Activated naive CD4-positive, alpha-beta T cell treated with anti-CD3 and anti-CD28 coated beads, Interleukin-2, amount 50 U/mL, for 24 hours (primary cell): ENCODE measurements around the gene TCL1A.

ENCODE experiments used
- H3K27ac Mint-ChIP-seq: one replicate; pipeline ENCODE4 v1.8.0; 2021; ENCODE audit warnings: mild to moderate bottlenecking, mixed read lengths
- H3K27me3 Mint-ChIP-seq: one replicate; pipeline ENCODE4 v1.8.0; 2021; ENCODE audit warnings: mixed read lengths
- H3K36me3 Mint-ChIP-seq: one replicate; pipeline ENCODE4 v1.8.0; 2021; ENCODE audit warnings: mixed read lengths
- H3K4me1 Mint-ChIP-seq: one replicate; pipeline ENCODE4 v1.8.0; 2021; ENCODE audit warnings: mixed read lengths
- H3K4me3 Mint-ChIP-seq: one replicate; pipeline ENCODE4 v1.8.0; 2021; ENCODE audit warnings: mild to moderate bottlenecking, mixed read lengths
- H3K9me3 Mint-ChIP-seq: one replicate; pipeline ENCODE4 v1.8.0; 2021; ENCODE audit warnings: mixed read lengths

TCL1A gene

DNA sequence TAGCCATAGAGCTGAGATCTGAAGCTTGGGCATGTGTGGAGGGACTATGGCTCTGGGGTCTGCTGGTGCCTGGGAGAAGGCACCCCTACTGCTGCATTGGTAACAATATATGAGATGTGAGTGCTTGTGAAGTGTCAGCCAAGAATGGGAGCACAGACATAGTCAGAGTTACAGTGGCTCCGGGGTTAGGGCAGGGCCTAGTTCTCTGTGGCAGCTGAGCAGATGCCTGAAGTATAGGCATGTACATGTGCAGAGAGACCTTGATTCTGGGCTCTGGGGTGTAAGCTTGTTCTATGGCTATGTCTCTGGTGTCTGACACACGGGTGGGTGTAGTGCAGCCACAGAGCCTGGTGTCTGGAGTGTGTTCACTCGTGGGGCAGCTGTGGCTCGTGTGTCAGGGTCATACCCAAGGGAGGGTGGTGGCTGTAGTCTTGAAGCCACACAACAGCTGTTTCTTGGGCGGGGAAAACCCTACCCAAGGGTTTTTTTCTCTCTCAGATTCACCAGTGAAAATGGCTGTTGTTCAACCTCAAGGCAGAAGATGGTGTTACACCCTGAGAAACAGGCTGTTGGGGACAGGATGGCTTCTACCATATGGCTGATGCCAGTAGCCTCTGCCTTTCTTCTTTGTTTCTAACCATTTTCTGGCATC lies 11.9 kb upstream of the TCL1A start:
- H3K27ac Mint-ChIP-seq, result no peak overlapping the region
- no peak overlapping the region for H3K4me3 Mint-ChIP-seq
- peaks cover 19% of the 10 kb centered on the region for H3K9me3 Mint-ChIP-seq
- H3K4me1 Mint-ChIP-seq, result no peaks in the 10 kb centered on the region
- peaks cover 39% of the 10 kb centered on the region for H3K27me3 Mint-ChIP-seq
- peaks cover 5% of the 10 kb centered on the region for H3K36me3 Mint-ChIP-seq

DNA sequence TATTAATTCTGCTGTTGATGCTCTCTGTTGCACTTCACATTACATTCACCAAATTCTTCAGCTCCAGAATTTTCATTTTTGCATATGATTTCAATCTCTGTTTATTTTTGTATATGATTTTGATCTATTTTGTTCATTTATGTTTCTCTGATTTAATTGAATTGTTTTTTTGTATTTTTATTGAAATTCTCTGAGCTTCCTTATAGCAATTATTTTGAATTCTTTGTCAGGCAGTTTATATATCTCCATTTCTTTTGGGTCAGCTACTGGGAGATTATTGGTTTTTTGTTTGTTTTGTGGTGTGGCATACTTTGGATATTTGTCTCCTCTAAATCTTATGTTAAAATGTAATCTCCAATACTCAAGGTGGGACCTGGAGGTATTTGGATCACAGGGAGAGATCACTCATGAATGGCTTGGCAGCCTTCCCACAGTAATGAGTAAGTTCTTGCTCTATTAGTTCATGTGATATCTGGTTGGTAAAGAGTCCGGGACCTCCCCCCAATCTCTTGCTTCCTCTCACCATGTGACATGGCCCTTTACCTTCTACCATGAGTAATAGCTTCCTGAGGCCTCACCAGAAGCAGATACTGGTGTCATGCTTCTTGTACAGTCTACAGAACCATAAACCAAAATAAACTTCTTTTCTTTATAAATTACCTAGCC lies 8.7 kb upstream of the TCL1A start:
- H3K36me3 Mint-ChIP-seq, result peaks cover 5% of the 10 kb centered on the region
- H3K4me3 Mint-ChIP-seq, result no peak overlapping the region
- H3K27me3 Mint-ChIP-seq, result peaks cover 27% of the 10 kb centered on the region
- H3K9me3 Mint-ChIP-seq, result peaks cover 19% of the 10 kb centered on the region
- no peaks in the 10 kb centered on the region for H3K4me1 Mint-ChIP-seq
- no peak overlapping the region for H3K27ac Mint-ChIP-seq

DNA sequence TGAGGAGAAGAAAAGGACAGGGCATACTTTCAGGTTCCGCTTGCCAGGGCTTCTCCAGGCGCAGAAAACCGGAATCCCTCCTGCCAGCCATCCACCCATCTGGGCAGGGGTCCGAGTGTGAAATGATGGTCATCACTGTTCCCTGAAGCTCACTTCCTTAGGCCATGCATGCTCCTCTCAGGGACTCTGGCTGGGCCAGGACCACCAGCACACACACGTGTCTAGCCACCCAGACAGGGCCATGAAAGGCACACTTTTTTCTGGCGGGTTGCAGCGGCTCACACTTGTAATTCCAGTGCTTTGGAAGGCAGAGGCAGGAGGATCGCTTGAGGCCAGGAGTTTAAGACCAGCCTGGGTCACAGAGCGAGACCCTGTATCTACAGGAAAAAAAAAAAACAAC lies 1.5 kb downstream of the TCL1A start:
- no peaks in the 10 kb centered on the region for H3K4me1 Mint-ChIP-seq
- H3K27me3 Mint-ChIP-seq, result peaks cover 12% of the 10 kb centered on the region
- H3K4me3 Mint-ChIP-seq, result no peak overlapping the region
- H3K27ac Mint-ChIP-seq, result no peak overlapping the region
- H3K36me3 Mint-ChIP-seq, result no peaks in the 10 kb centered on the region
- no peaks in the 10 kb centered on the region for H3K9me3 Mint-ChIP-seq

- Mint-ChIP-seq H3K4me3 (no peak overlapping the region), H3K4me1 (no peaks in the 10 kb centered on the region), H3K36me3 (no peaks in the 10 kb centered on the region), H3K27me3 (peaks cover 12% of the 10 kb centered on the region), H3K27ac (no peak overlapping the region), H3K9me3 (no peaks in the 10 kb centered on the region)
These were observed 2.3 kb downstream of the TCL1A start for GRCh38 chr14:95711476-95712176.

DNA sequence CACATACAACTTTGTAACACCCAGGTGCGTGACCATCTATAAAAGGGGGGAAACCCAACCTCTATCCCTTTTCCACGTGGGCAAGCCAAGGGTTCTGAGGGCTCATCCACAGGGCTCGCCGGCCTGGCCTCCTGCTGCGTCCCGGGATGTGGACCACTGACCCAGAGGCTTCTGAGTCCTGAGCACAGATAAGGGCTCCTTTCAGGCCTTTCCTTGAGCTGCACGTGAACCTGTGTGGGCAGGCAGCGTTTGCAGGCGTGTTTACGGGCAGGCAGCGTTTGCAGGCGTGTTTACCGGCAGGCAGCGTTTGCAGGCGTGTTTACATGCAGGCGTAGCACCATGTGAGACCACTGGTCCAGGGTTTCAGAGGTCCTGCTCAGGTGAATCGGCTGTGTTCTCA lies 3.8 kb downstream of the TCL1A start:
- H3K4me1 Mint-ChIP-seq, result no peaks in the 10 kb centered on the region
- no peak overlapping the region for H3K27ac Mint-ChIP-seq
- no peaks in the 10 kb centered on the region for H3K36me3 Mint-ChIP-seq
- H3K4me3 Mint-ChIP-seq, result no peak overlapping the region
- peaks cover 13% of the 10 kb centered on the region for H3K27me3 Mint-ChIP-seq
- no peaks in the 10 kb centered on the region for H3K9me3 Mint-ChIP-seq

DNA sequence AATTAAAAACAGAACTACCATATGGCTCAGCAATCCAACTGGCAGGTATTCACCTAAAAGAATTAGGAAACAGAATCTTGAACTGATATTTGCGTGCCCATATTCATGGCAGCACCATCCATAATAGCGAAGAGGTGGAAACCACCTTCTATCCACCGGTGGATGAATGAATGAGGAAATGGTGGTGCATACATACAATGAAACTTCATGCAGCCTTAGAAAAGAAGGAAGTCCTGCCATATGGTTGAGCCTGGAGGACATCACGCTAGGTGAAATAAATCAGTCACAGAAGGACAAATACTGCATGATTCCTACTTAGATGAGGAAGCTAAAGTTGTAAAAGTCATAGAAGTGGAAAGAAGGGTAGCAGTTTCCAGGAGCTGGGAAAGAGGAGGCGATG lies 6.6 kb downstream of the TCL1A start:
- Mint-ChIP-seq H3K4me1 (no peaks in the 10 kb centered on the region), H3K4me3 (no peak overlapping the region), H3K36me3 (no peaks in the 10 kb centered on the region), H3K27ac (no peak overlapping the region), H3K9me3 (peaks cover 4% of the 10 kb centered on the region), H3K27me3 (peaks cover 23% of the 10 kb centered on the region)

DNA sequence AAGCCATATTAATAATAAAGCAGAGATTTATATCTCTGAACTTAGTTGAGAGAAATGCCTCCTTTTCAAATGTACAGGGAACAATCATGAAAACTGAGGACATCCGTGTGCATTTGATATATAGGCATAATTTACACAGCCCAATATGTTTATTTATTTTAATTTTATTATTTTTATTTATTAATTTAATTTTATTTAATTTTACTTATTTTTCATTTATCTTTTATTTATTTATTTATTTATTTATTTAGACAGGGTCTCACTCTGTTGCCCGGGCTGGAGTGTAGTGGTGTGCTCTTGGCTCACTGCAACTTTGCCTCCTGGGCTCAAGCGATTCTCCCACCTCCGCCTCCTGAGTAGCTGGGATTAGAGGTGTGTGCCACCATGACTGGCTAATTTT lies 8.4 kb downstream of the TCL1A start:
- H3K27ac Mint-ChIP-seq, result no peak overlapping the region
- H3K4me1 Mint-ChIP-seq, result no peaks in the 10 kb centered on the region
- H3K36me3 Mint-ChIP-seq, result no peaks in the 10 kb centered on the region
- H3K27me3 Mint-ChIP-seq, result peaks cover 30% of the 10 kb centered on the region
- H3K4me3 Mint-ChIP-seq, result no peak overlapping the region
- peaks cover 4% of the 10 kb centered on the region for H3K9me3 Mint-ChIP-seq

- Mint-ChIP-seq H3K27me3 (peaks cover 30% of the 10 kb centered on the region), H3K4me3 (no peak overlapping the region), H3K4me1 (no peaks in the 10 kb centered on the region), H3K27ac (no peak overlapping the region), H3K9me3 (peaks cover 4% of the 10 kb centered on the region), H3K36me3 (no peaks in the 10 kb centered on the region)
These were observed 10.1 kb downstream of the TCL1A start for GRCh38 chr14:95703805-95704204.

DNA sequence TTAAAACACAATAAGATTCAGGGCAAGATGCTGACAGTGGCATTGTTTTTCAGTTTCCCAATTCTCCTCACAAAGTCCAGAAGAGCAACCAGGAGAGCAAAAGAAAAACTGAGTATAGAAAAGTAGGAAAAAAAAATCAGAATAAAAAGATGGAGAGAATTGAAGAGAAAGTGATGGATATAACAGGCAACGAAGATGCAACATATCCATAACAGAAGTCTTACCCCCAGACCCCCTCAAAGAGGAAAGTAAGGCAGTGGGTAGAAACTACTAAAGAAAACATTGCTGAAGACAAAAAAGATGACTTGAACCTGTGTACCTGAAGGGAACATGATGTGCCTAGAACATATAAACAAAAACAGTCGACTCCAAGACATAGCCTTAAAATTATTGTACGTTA lies 10.6 kb downstream of the TCL1A start:
- Mint-ChIP-seq H3K27ac (no peak overlapping the region), H3K4me3 (no peak overlapping the region), H3K27me3 (peaks cover 31% of the 10 kb centered on the region)

DNA sequence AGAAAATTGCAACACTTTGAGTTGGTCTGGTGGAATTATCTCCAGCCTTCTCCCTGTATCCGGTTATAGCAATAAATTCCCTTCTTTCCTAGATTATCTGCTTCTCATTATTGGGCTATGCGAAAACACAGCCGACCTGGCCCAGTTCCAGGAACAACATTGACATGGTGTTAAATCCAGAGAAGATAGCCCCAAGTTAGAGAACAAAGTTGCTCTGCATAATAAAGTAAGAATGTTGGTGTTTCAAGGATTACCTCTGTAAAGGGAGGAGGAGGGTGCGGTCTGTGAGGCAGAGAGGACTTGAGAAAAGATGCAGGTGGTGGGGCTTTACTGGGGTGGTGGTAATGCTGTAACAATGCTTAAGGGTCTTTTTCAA lies 12.1 kb downstream of the TCL1A start:
- Mint-ChIP-seq H3K9me3 (peaks cover 4% of the 10 kb centered on the region), H3K27me3 (peaks cover 36% of the 10 kb centered on the region), H3K36me3 (no peaks in the 10 kb centered on the region), H3K4me1 (no peaks in the 10 kb centered on the region), H3K27ac (no peak overlapping the region), H3K4me3 (no peak overlapping the region)

More for the DNA sequence above, 10.6 kb downstream of the TCL1A start:
- Mint-ChIP-seq H3K4me1 (no peaks in the 10 kb centered on the region), H3K9me3 (peaks cover 4% of the 10 kb centered on the region), H3K36me3 (no peaks in the 10 kb centered on the region)

GRCh38 chr14:95700221-95700976 lies 13.5 kb downstream of the TCL1A start:
- Mint-ChIP-seq H3K4me3 (no peak overlapping the region), H3K9me3 (peaks cover 4% of the 10 kb centered on the region), H3K27me3 (peaks cover 41% of the 10 kb centered on the region), H3K36me3 (no peaks in the 10 kb centered on the region), H3K4me1 (no peaks in the 10 kb centered on the region), H3K27ac (no peak overlapping the region)

- Mint-ChIP-seq H3K36me3 (no peaks in the 10 kb centered on the region), H3K4me1 (no peaks in the 10 kb centered on the region)
These were observed 14.5 kb downstream of the TCL1A start for GRCh38 chr14:95699412-95699811.

GRCh38 chr14:95698287-95698686 lies 15.6 kb downstream of the TCL1A start:
- H3K27me3 Mint-ChIP-seq, result peaks cover 33% of the 10 kb centered on the region

More at GRCh38 chr14:95699412-95699811, 14.5 kb downstream of the TCL1A start:
- Mint-ChIP-seq H3K27me3 (peaks cover 35% of the 10 kb centered on the region), H3K27ac (peak overlapping the region; percentile 24), H3K4me3 (no peak overlapping the region), H3K9me3 (peaks cover 4% of the 10 kb centered on the region)

GRCh38 chr14:95697764-95698163 lies 16.2 kb downstream of the TCL1A start:
- no peak overlapping the region for H3K27ac Mint-ChIP-seq
- peaks cover 29% of the 10 kb centered on the region for H3K27me3 Mint-ChIP-seq
- no peak overlapping the region for H3K4me3 Mint-ChIP-seq
- H3K36me3 Mint-ChIP-seq, result no peaks in the 10 kb centered on the region
- H3K9me3 Mint-ChIP-seq, result no peaks in the 10 kb centered on the region
- H3K4me1 Mint-ChIP-seq, result no peaks in the 10 kb centered on the region

More at GRCh38 chr14:95698287-95698686, 15.6 kb downstream of the TCL1A start:
- Mint-ChIP-seq H3K36me3 (no peaks in the 10 kb centered on the region), H3K27ac (no peak overlapping the region), H3K4me3 (no peak overlapping the region), H3K4me1 (no peaks in the 10 kb centered on the region), H3K9me3 (peaks cover 3% of the 10 kb centered on the region)

DNA sequence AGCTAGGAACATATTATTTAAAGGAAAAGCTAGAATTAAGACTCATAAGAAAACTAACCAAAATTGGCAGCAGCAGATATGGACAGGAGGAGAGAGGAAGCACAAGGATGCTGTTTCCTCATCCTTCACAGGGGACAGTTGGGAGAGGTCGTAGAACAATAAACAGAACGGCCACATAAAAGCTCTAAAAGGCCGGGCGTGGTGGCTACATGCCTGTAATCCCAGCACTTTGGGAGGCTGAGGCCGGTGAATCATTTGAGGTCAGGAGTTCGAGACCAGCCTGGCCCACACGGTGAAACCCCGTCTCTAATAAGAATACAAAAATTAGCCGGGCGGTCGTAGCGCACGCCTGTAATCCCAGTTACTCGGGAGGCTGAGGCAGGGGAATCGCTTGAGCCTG lies 17.2 kb downstream of the TCL1A start:
- H3K27ac Mint-ChIP-seq, result no peak overlapping the region

More for the DNA sequence above, 17.2 kb downstream of the TCL1A start:
- Mint-ChIP-seq H3K36me3 (no peaks in the 10 kb centered on the region), H3K4me1 (no peaks in the 10 kb centered on the region), H3K4me3 (no peak overlapping the region), H3K27me3 (peaks cover 25% of the 10 kb centered on the region), H3K9me3 (no peaks in the 10 kb centered on the region)
